ENCODE measurements around the gene WDR90.

DNA sequence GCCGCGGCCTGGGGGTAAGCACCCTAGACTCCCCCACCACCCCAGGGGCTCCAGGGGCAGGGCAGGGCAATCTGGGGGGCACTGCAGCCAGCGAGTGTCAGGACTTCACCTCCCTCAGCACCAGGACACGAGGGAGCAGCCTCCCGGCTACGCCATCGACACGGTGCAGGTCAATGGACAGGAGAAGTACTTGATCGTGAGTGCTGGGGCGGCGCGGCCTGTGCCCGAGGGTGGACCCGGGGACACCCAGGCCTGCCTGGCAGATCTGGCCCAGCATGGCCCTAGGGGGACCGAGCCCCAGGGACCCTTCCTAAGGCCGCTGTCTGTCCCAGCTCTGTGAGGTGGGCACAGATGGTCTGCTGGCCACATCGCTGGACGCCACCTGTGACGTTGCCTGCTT is 23.2 kb downstream of the WDR90 start:
- no peak for TF ChIP-seq POLR2A (IDR thresholded peaks at IDR 0.05)
- TF ChIP-seq, protein P1, sequence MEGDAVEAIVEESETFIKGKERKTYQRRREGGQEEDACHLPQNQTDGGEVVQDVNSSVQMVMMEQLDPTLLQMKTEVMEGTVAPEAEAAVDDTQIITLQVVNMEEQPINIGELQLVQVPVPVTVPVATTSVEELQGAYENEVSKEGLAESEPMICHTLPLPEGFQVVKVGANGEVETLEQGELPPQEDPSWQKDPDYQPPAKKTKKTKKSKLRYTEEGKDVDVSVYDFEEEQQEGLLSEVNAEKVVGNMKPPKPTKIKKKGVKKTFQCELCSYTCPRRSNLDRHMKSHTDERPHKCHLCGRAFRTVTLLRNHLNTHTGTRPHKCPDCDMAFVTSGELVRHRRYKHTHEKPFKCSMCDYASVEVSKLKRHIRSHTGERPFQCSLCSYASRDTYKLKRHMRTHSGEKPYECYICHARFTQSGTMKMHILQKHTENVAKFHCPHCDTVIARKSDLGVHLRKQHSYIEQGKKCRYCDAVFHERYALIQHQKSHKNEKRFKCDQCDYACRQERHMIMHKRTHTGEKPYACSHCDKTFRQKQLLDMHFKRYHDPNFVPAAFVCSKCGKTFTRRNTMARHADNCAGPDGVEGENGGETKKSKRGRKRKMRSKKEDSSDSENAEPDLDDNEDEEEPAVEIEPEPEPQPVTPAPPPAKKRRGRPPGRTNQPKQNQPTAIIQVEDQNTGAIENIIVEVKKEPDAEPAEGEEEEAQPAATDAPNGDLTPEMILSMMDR (IDR thresholded peaks at IDR 0.05): no peak

Data from transverse colon (tissue), 3 donors.